ENCODE data around the gene MYMK. TPM values are rescaled to one million over a fixed set of nuclear protein-coding genes. Genes with fewer than 3 reads are reported as not detected.
A peak's percentile ranks its signal among the peaks of the same experiment; 100 is the strongest.

MYMK gene
- total RNA-seq, 4 donors from 2014 or later: not detected

- Histone ChIP-seq H3K4me1 (peaks cover 0 to 43% (median 24%) of the 10 kb centered on the region in 3 donors), H3K9me3 (no peaks in the 10 kb centered on the region), H3K27me3 (no peaks in the 10 kb centered on the region), H3K27ac (no peak overlapping the region), H3K36me3 (peaks cover 0 to 14% of the 10 kb centered on the region in 2 donors), H3K4me3 (no peak overlapping the region)
- no CpG with 5 or more reads among the region's 14 CpGs for WGBS, 2 donors (ENCODE audit: low coverage in 1 of 2)
- TF ChIP-seq CTCF (IDR thresholded peaks at IDR 0.05) (no peak), POLR2AphosphoS5 (IDR thresholded peaks at IDR 0.05) (no peak), EP300 (IDR thresholded peaks at IDR 0.05) (no peak), POLR2A (IDR thresholded peaks at IDR 0.05) (no peak)
- ATAC-seq: no peak
These were observed 13.4 kb upstream of the MYMK start for GRCh38 chr9:133538176-133538575.

DNA sequence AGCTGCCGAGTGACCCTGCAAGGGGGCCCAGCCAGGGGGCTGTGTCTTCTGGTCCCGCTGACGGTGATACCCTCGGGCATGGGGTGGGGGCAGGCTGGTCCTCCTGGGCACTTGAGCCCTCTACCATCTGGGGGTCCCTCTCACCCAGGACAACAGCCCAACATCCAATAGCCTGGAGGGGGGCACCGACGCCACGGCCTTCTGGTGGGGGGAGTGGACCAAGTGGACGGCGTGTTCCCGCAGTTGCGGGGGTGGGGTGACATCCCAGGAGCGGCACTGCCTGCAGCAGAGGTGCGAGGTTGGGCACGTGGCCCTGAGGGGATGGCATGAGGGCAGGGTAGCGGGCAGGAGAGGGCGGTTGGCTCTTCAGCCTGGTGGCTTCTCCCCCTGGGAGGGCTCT lies 12.5 kb upstream of the MYMK start:
- no peak overlapping the region for H3K27ac ChIP-seq
- H3K4me1 ChIP-seq: peaks cover 0 to 50% (median 24%) of the 10 kb centered on the region in 3 donors
- H3K9me3 ChIP-seq: no peaks in the 10 kb centered on the region
- H3K27me3 ChIP-seq: no peaks in the 10 kb centered on the region
- peaks cover 0 to 14% of the 10 kb centered on the region in 2 donors for H3K36me3 ChIP-seq
- no peak for ATAC-seq
- no peak overlapping the region for H3K4me3 ChIP-seq
- WGBS, 2 donors (ENCODE audit: low coverage in 1 of 2): no CpG with 5 or more reads among the region's 16 CpGs
- TF ChIP-seq EP300 (IDR thresholded peaks at IDR 0.05) (no peak), POLR2AphosphoS5 (IDR thresholded peaks at IDR 0.05) (no peak), POLR2A (IDR thresholded peaks at IDR 0.05) (no peak), CTCF (IDR thresholded peaks at IDR 0.05) (no peak)

GRCh38 chr9:133536536-133536935 lies 11.8 kb upstream of the MYMK start:
- H3K4me3 ChIP-seq: no peak overlapping the region
- no peak overlapping the region for H3K27ac ChIP-seq
- ATAC-seq: no peak
- WGBS, 2 donors (ENCODE audit: low coverage in 1 of 2): no CpG with 5 or more reads among the region's 9 CpGs
- H3K9me3 ChIP-seq: no peaks in the 10 kb centered on the region
- TF ChIP-seq POLR2AphosphoS5 (IDR thresholded peaks at IDR 0.05): no peak
- no peak for TF ChIP-seq EP300 (IDR thresholded peaks at IDR 0.05)
- TF ChIP-seq CTCF (IDR thresholded peaks at IDR 0.05): no peak
- no peak for TF ChIP-seq POLR2A (IDR thresholded peaks at IDR 0.05)
- peaks cover 0 to 13% of the 10 kb centered on the region in 2 donors for H3K36me3 ChIP-seq
- H3K4me1 ChIP-seq: peaks cover 0 to 50% (median 24%) of the 10 kb centered on the region in 3 donors
- H3K27me3 ChIP-seq: no peaks in the 10 kb centered on the region

DNA sequence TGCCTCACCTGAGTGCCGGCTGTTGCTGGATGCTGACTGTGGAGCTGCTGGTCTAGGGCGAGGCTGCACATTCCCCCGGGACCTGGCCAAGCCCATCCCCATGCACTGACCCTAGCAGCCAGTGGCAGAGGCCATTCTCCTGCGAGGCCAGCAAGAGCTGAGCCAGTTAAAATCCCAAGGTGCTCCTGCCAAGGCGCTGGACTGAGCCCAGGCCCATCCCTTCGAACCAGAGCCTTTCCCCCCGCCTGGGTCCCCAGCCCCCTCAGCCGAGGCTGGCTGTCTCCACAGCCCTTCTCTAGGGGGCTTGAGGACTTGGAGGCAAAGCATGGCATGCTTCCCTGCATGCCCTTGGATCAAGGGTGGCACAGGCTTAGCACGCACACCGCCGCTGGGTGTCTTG lies 11.3 kb upstream of the MYMK start:
- WGBS, 2 donors (ENCODE audit: low coverage in 1 of 2): no CpG with 5 or more reads among the region's 11 CpGs
- H3K36me3 ChIP-seq: peaks cover 0 to 8% of the 10 kb centered on the region in 2 donors
- no peak overlapping the region for H3K27ac ChIP-seq
- ATAC-seq: no peak
- H3K9me3 ChIP-seq: no peaks in the 10 kb centered on the region
- H3K4me1 ChIP-seq: peaks cover 0 to 50% (median 24%) of the 10 kb centered on the region in 3 donors
- TF ChIP-seq CTCF (IDR thresholded peaks at IDR 0.05): no peak
- H3K27me3 ChIP-seq: no peaks in the 10 kb centered on the region
- no peak overlapping the region for H3K4me3 ChIP-seq

GRCh38 chr9:133535306-133535877 lies 10.6 kb upstream of the MYMK start:
- no peaks in the 10 kb centered on the region for H3K9me3 ChIP-seq
- TF ChIP-seq EP300 (IDR thresholded peaks at IDR 0.05) (no peak), POLR2AphosphoS5 (IDR thresholded peaks at IDR 0.05) (no peak), POLR2A (IDR thresholded peaks at IDR 0.05) (no peak), CTCF (IDR thresholded peaks at IDR 0.05) (no peak)
- WGBS, 2 donors (ENCODE audit: low coverage in 1 of 2): no CpG with 5 or more reads among the region's 13 CpGs
- no peaks in the 10 kb centered on the region for H3K27me3 ChIP-seq
- peaks cover 0 to 50% (median 24%) of the 10 kb centered on the region in 3 donors for H3K4me1 ChIP-seq
- H3K4me3 ChIP-seq: peak overlapping the region in 1 of 2 donors; percentile 59
- H3K36me3 ChIP-seq: peaks cover 0 to 1% of the 10 kb centered on the region in 2 donors
- peak overlapping the region in 1 of 4 donors; percentile 73 for H3K27ac ChIP-seq
- ATAC-seq: no peak
